NCI-H187 (cell line): ENCODE data around the gene GRAMD1B.
"Not testable (repeated sequence)": the region's sequence is repeated elsewhere in the genome, so short reads cannot be mapped to it uniquely, and the experiment has no call there.

ENCODE experiments used
- DNase-seq, 2 experiments: peaks; one replicate each; lab custom pipeline; 2025; lab: John Stamatoyannopoulos, UW

The GRAMD1B gene

DNA sequence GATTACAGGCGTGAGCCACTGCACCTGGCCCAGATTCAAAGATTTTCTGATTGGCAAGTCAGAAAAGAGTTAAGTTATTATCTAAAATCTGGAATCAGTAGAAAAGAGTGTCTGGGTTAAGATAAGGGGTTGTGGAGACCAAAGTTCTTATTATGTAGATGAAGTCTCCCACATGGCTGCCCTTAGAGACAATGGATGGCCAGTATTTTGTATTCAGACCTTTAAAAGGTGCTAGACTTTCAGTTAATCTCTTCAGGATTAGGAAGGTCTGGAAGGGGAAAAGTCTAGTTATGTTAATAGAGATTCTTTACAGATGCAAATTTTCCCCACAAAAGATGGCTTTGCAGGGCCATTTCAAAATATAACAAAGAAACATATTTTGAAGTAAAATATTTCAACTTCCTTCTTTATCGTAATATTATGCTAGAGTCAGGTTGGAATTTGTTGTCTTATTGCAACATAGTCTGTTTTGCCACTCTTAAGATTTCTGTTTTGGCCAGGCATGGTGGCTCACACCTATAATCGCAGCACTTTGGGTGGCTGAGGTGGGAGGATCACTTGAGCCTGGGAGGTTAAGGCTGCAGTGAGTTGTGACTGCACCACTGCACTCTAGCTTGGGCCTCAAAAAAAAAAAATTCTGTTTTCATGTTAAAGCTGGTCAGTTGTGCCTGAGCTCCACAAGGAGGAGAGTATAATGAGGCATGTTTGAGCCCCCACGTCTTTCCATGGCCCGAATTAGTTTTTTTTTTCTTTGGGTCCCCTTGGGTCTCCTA is 14.0 kb downstream of the GRAMD1B start:
- DNase-seq = no peak

DNA sequence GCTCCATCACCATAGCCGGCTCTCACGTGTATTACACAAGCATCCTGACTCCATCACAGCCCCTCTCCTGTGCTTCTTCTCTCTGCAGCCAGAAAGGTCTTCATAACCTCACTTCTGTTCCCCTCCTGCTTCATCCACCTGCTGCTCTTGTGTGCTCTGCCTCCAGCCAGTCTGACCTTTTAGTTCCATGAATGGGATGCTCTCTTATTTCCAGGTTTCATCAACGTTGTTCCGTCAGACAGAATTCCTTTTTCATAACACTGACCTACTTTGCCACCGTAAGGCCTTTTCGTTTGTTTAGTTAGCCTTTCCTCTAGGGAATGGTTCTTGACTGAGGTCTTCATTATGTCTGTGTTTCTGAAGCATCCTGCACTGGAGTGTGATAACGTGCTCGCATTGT is 18.8 kb downstream of the GRAMD1B start:
- DNase-seq = no peak

DNA sequence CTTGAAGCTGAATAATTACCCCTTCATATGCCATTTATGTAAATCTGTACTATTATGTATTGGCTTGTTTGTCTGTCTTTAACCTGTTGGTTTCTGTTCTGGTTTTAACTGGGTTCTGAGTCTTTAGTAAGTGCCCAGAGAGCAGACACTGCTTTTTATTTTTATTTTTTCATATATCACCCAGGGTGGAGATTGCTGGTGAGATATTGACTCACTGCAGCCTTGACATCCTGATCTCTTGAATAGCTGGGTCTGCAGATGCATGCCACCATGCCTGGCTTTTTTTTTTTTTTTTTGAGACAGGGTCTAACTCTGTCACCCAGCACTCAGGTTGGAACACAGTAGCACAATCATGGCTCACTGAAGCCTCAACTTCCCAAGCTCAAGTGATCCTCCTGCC is 19.4 kb downstream of the GRAMD1B start:
- no peak for DNase-seq

DNA sequence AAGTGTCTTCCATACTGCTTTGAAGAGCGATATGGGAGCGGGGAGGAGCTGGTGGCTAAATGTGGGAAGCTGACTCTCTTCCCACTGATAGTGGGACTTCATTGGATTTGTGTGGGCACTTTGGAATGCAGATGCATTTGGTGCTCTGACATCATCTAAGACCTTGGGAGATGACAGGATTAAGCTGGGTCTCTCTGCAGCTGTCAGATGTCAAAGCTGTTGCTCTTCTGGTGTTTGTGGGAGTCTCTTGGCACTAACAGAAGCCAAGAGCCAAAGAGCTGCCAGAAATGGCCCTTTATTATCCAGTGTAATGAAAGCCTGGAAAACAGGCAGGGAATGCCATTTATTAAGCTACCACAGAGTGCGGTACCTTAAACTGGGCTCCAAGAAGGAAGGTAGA is 20.6 kb downstream of the GRAMD1B start:
- no peak for DNase-seq

DNA sequence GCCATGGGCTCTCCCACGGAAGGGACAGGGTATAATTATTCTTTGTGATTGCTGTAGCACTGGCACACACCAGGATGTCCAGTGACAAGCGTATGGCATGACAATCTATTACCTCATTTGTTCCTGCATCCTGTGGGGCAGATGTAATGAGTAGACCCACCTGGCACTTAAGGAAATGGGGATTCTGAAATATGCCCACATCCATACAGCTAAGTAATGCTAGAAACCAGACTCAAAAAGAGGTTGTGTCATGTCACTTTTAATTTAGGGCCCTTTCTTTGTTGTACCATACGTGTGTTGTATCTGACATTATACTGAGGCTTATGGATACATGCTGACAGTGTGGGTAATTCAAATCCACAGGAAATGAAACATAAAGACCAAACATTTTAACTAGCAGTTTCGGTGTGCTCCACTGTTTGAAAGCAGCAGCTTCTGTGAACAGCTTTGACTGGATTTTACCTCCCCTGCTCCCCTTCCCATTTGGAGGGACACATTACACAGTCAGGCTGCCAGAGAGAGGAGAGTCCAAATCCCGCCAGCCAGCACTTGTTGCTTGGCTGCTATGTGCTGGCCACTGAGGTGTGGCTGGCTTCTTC is 21.2 kb downstream of the GRAMD1B start:
- DNase-seq = no peak

DNA sequence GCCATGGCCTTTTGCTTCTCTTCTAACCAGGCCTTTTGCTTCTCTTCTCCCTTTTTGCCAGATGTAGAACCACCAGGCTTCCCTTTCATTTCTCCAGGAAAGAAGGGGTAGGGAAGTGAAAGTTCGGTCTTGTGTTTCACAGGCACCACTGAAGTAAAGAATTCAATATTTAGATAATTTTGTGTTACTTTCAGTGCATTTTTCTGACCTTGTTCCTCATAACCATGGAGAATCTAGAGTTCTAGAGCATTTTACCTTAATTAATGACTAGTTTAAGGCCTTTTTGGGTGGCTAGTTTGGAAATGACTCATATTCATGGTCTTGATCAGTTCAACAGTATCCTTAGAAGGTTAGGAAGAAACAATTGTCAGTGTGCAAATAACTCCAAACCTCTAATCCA is 22.7 kb downstream of the GRAMD1B start:
- no peak for DNase-seq

DNA sequence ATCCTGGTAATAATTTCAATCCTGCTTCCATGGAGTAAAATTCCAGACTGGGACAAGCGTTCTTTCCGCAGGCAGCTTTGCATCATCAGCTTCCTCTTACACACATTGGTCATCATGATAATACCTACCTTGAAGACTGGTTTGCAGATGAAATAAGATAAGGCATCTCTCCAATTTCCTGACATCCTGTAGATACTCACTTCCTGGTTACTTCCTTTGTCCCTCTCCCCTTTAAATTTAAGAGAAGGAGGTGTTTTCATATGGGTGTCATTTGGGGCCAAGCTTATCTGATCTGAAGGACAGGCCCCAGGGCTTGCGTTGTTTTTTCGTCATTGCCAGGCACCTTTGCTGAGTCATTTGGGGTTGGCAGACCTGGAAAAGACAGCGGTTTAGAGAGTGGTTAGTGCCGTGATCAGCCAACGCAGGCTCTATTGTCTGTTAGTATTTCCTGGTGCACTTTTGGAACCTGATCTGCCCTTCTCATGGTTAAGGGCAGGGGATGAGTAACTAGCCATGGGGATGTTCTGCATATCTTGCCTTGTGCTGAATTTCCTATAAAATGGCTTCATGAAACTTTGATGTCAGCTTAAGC is 24.1 kb downstream of the GRAMD1B start:
- no peak for DNase-seq

DNA sequence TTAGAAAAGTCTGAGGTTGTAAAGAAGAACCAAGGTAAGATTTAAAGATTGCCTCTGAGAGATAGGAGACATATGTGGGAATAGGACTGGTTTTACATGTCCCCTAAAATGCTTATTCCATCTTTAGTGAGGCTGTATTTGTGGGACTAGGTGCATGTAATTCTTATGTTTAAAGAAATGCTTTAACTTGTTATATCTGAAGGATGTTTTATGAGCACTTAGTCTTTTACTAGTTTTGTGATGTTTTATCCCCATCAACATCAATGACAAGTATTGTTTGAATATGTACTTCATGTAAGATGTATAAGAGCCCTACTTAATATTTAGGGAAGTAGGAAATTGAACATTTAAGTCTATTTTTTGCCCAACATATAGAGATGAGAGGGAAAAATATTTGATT is 24.7 kb downstream of the GRAMD1B start:
- DNase-seq = no peak

DNA sequence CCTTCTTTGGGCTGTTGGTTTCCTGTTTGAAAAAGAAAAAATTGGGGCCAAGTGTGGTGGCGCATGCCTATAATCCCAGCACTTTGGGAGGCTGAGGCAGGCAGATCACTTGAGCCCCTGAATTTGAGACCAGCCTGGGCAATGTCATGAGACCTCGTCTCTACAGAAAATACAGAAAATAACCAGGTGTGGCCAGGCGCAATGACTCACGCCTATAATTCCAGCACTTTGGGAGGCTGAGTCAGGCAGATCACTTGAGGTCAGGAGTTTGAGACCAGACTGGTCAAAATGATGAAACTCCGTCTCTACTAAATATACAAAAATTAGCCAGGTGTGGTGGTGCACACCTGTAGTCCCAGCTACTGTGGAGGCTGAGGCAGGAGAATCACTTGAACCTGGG is 26.4 kb downstream of the GRAMD1B start:
- DNase-seq = not testable (repeated sequence)

DNA sequence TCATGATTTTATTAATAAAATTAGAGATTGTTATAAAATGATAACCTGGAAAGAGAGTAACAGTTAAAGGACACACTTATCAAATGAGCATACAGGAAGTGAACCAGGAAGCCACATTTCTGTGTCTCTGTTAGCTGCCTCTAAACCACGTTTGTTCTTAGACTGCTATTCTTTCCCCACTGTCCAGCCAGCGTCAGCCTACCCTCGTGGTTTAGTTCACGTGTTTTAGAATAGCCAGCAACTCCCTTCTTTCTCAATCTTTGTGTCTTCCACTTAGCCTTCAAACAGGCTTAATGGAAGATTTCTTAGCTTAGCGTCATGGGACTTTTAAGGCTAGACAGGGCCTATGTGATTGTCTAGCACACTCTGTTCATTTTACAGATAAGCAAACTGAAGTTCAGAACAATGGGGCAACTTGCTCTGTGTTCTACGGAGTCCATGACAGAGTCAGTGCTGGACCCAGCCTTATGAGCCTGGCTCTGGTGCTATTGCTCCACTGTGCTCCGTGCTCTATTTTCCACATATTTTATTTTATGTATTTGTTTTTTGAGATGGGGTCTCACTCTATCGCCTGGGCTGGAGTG is 27.2 kb downstream of the GRAMD1B start:
- DNase-seq = no peak

DNA sequence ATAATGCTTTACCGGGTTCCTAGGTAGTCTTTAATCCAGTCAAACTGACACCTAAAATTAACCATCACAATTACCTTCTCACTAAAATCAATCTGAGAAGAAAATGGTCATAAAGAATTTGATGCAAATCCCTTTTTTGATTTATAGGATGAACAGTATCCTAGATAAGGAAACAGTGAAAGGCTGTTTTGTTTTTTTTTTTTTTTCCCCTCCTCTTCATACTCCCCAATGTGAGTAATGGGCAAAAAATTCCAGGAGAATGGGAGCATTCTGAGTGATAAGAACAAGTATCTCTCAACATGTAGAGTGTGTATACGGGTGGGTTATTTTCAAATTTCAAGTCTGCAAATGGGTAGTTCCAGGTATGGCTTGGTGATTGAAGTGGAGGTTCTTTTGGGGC is 28.4 kb downstream of the GRAMD1B start:
- no peak for DNase-seq

DNA sequence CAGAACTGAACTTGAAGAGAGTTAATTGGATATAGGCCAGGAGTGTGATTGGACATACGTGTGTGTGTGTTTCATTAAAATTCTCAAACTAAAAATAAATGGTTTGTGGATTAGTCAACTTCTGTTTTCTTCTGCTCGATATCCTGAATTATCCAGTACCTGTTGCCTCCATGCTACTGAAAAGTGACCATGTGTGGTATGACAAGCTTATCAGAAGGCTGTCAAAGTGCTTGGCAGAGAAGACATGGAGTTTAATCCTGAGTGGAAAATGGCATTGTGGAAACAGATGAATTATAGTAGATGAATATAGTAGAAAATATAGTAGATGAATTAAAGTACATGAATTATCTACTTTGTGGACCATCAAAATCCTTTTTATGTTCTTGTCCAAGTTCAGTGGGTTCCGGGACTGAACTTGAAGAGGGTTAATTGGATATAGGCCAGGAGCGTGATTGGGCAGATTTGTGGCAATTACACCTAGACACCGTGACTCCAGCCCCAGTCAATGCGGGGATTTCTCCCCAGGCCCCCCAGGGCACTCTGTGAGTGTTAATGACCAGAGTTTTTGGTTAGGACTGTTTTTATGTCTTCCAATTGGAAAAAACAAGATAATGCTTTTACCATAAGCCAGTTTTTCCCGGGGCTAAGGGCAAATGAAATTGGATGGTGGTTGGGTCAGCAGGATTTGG is 30.1 kb downstream of the GRAMD1B start:
- no peak for DNase-seq

DNA sequence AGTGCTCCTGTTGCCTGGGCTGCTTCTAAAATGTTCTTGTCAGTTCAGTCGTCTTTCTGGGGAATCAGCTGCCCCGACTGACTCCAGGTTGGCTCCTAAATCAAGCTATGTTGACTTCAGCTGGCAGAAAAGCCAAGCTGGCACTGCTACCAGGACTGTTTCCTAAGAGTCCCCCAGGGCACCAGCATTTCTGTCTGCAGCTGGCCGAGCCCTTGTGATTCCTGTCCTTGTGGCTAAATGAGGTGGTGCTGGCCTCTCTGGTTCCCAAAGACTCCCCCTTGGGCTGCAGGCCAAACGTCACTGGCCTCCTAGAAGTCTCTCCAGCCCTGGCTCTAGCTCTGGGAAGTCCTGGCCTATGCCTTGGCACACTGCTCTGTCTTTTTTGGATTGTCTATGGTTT is 31.1 kb downstream of the GRAMD1B start:
- no peak for DNase-seq

DNA sequence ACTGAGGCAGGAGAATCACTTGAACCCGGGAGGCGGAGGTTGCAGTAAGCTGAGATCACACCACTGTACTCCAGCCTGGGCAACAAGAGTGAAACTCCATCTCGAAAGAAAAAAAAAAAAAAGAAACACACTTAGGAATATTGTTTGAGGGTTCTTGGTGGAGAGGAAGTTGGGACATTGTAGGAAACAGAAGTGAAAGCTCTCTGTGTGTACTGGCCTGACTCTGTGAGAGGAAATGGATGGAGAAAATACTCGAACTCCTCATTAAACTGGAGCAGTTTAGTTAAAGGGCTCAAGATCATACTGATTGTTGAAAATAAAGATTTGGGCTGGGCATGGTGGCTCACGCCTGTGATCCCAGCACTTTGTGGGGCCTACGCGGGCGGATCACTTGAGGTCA is 35.6 kb downstream of the GRAMD1B start:
- DNase-seq = not testable (repeated sequence)

DNA sequence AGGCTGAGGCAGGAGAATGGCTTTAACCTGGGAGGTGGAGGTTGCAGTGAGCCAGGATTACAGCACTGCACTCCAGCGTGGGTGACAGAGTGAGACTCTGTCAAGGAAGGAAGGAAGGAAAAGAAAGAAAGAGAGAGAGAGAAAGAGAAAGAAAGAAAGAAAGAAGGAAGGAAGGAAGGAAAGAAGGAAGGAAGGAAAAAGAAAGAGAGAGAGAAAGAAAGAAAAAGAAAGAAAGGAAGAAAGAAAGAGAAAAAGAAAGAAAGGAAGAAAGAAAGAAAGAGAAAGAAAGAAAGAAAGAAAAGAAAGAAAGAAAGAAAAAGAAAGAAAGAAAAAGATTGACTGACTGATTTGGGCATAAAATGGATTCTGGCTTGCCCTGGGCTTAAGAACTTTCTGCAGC is 36.1 kb downstream of the GRAMD1B start:
- DNase-seq = not testable (repeated sequence)

DNA sequence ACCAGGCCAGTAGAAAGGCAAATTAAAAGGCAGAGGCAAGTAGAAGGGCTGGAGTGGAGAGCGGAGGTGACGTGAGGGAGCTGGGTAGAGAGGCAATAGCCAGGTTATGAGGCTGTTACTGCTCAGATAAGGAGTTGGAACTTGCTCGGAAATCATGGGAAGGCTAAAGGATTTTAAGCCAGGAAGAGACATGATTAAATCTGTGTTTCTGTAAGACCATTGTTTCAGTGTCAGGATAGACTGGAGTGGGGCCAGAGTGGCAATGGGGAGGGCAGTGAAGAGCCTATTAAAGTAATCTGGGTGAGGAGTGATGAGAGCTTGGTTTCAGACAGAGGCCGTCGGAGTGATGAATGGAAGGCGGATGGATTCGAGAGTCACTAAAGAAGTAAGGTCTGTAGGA is 39.0 kb downstream of the GRAMD1B start:
- DNase-seq = peak in 1 of 2 experiments; percentile 44

DNA sequence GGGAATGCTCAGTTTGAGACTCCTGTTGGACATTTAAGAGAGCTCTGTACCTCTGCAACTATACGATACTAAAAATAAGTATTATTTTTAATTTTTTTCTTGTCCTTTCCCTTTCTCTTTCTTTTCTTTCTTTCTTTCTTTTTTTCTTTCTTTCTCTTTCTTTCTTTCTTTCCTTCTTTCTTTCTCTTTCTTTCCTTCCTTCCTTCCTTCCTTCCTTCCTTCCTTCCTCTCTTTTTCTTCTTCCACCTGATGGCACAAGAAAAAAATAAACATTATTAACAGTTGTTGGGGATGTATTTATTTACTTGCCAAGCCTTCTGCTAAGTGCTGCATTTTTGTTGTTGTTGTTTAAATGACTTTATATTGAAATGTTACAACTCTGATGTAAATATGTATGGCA is 39.5 kb downstream of the GRAMD1B start:
- DNase-seq = no peak

DNA sequence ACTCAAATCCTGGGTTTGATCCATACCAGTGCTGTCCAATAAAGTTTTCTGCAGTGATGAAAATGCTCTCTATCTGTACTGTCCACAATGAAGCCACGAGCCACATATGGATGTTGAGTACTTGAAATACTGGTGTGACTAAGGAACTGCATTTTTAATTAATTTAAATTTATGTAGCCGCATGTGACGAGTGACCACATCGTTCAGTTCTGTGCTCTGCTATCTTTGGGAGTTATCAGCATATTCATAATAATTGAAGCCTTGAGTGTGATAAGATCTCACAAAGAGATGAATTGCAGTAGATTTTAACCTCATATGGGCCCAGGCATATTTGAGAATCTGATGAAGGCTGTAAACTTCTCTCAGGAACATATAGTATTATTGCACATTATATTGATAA is 40.8 kb downstream of the GRAMD1B start:
- DNase-seq = no peak

DNA sequence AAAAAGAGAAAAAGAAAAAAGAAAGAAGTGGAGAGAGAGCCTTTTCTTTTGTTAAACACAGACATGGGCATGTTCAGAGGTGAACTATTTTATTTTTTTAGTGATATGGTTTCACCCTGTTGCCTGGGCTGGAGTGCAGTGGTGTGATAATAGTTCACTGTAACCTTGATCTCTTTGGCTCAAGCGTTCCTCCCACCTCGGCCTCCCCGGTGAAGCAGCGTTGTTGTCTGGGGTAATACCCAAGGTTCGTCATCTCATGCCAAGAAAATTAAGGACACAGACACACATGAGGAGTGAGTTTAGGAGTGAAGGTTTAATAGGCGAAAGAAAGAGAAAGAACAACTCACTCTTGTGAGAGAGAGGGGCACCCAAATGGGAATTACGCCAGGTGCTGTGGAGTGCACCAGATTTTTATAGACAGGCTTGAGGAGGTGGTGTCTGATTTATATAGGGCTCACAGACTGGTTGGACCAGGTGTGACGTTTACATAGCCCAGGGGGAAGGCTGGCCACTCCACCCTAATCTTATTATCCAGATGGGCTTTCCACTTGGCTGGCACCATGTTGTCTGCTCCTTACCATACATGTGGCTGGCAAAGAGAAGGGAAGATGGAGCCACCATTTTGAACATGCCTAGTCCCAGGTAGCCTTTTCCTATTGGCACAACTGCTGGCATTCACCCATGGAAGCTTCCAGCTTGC is 42.3 kb downstream of the GRAMD1B start:
- no peak for DNase-seq

DNA sequence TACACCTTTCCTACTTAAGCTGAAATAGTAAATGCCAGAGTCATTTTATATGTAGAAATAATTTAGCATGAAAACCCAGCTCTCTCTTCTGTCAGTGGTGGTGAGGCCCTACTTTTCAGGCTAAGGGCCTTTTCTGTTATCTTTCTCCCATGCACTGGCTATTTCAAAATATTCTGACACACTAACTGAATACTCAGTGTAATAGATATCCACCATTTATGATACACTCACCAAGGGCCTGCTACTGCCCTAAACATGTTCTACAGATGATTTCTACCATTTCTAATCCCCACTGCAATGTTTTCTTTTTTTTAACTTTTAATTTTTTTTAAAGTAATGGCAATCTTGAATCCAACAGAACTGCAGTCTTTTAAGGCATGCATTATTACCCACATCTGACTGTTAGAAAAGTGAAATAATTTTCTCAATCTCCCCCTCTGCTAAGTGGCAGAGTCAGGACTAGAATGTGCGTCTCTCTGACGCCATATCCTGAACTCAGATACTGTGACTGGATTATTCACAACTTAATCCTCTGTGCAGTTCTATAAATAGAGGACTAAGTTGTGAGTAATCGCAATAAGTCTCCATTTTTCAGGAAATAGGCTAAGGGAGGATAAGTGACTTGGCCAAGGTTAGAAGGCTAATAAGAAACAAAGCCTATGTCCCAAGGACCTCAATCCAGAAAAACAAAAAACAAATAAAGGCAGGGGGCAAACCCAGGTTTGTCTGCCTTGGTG is 44.0 kb downstream of the GRAMD1B start:
- no peak for DNase-seq

DNA sequence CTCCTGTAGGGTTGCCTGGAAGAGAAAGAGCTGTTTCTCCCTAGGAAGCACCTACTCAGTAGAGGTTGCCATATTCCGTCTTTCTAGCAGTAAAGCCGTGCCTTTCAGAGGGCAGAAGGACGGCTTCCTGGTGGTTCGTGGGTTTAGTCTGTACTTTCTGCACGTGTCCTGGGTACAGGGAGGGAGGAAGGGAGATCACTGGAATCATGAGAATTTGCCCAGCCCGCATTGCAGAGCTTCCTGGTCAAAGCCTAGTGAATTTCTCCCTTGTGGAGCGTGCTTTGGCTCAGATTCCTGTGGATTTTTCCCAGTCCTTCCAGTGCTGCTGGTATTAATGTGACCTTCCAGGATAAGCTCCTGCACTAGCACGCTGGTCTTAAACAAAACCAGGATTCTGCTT is 44.9 kb downstream of the GRAMD1B start:
- DNase-seq = no peak
